Skeletal muscle satellite cell (primary cell): ENCODE measurements around the gene SMARCA2. TPM values are rescaled to one million over a fixed set of nuclear protein-coding genes. Genes with fewer than 3 reads are reported as not detected.

Experiments
- small RNA-seq: library from RNA; depleted of rRNA; stranded (forward); fragments of <200 nt; gene quantifications from one replicate; pipeline ENCODE3, GENCODE V24; 2012

The SMARCA2 gene

Small RNAs within 50 kb of the gene (small RNA-seq; reads per million reads assigned to genes)
- gene RN7SL592P: not detected
- gene RNU2-25P: 3.2 reads per million, percentile 78 among the genes with 10 or more reads in this experiment
